OCI-LY7 (cell line): ENCODE results near the gene DOCK7. TPM values are rescaled to one million over a fixed set of nuclear protein-coding genes. Genes with fewer than 3 reads are reported as not detected.

Experiments used
- BruUV-seq: library from RNA; stranded (reverse); fragments of 400-500 nt; replicated peaks from 2 replicates; lab custom pipeline; 2021; lab: Mats Ljungman, UMichigan
- CTCF ChIA-PET: fragments of 300-600 bp; sonication (Branson Sonifier 250); formaldehyde crosslinking; loops from one replicate; lab custom pipeline; 2022; ENCODE audit warnings: antibody characterized with exemption; ENCODE audit not compliant: unreplicated experiment; lab: Charles Lee
- POLR2A ChIA-PET: fragments of 300-600 bp; sonication (Branson Sonifier 250); formaldehyde crosslinking; loops from one replicate; lab custom pipeline; 2022; ENCODE audit warnings: antibody characterized with exemption; lab: Charles Lee
- DNase-seq: peaks from one replicate; pipeline ENCODE4 v3.0.0-alpha.2; 2015; ENCODE audit warnings: low spot score
- H2AFZ ChIP-seq: fragments of 200-600 bp; sonication (generic), shearing (Covaris generic); 2 replicates; pipeline ENCODE4 v1.6.1; 2014; ENCODE audit warnings: mild to moderate bottlenecking, antibody characterized with exemption, low read length, moderate library complexity
- H3K27ac ChIP-seq: fragments of 200-600 bp; sonication (generic); 2 replicates; pipeline ENCODE4 v1.5.1; 2014; ENCODE audit warnings: mixed run types, low read depth, mild to moderate bottlenecking, moderate library complexity, low read length, inconsistent platforms; ENCODE audit not compliant: poor library complexity, severe bottlenecking
- H3K36me3 ChIP-seq: fragments of 200-600 bp; sonication (generic); 2 replicates; pipeline ENCODE4 v1.6.1; 2014; ENCODE audit warnings: mild to moderate bottlenecking, antibody characterized with exemption, low read length, moderate library complexity, mixed read lengths; ENCODE audit not compliant: insufficient read depth
- H3K4me1 ChIP-seq: fragments of 200-600 bp; sonication (generic); 2 replicates; pipeline ENCODE4 v1.5.1; 2014; ENCODE audit warnings: mild to moderate bottlenecking, low read length; ENCODE audit not compliant: insufficient read depth, poor library complexity, severe bottlenecking
- H3K4me2 ChIP-seq: fragments of 200-600 bp; sonication (generic); 2 replicates; pipeline ENCODE4 v1.6.1; 2014; ENCODE audit warnings: mild to moderate bottlenecking, low read length
- H3K4me3 ChIP-seq: fragments of 200-600 bp; sonication (generic); 2 replicates; pipeline ENCODE4 v1.5.1; 2014; ENCODE audit warnings: mild to moderate bottlenecking, low read depth, low read length; ENCODE audit not compliant: poor library complexity, severe bottlenecking
- H3K79me2 ChIP-seq: fragments of 200-600 bp; sonication (generic); 2 replicates; pipeline ENCODE4 v1.6.1; 2016; ENCODE audit warnings: low read depth, mild to moderate bottlenecking, low read length, moderate library complexity, mixed read lengths; ENCODE audit not compliant: insufficient read depth
- H3K9me2 ChIP-seq: fragments of 200-600 bp; sonication (generic); 2 replicates; pipeline ENCODE4 v1.6.1; 2016; ENCODE audit warnings: mild to moderate bottlenecking, low read length, mixed read lengths; ENCODE audit not compliant: insufficient read depth
- H3K9me3 ChIP-seq: fragments of 200-600 bp; sonication (generic); 2 replicates; pipeline ENCODE4 v1.6.1; 2014; ENCODE audit warnings: mild to moderate bottlenecking, mixed run types, low read length, mixed read lengths
- H4K20me1 ChIP-seq: fragments of 200-600 bp; sonication (generic); 2 replicates; pipeline ENCODE4 v1.6.1; 2014; ENCODE audit warnings: mild to moderate bottlenecking, antibody characterized with exemption, low read length, moderate library complexity, mixed read lengths; ENCODE audit not compliant: insufficient read depth
- CTCF ChIP-seq: fragments of 200-600 bp; sonication (generic); conservative IDR thresholded peaks from 2 replicates; pipeline ENCODE4 v1.5.1; 2014; ENCODE audit warnings: mild to moderate bottlenecking, antibody characterized with exemption, low read length, moderate library complexity, mixed read lengths
- EZH2phosphoT487 ChIP-seq: fragments of 200-600 bp; sonication (generic); IDR thresholded peaks from 2 replicates; pipeline ENCODE4 v1.6.1; 2018; ENCODE audit warnings: low read depth, borderline replicate concordance, mild to moderate bottlenecking, mixed run types, antibody characterized with exemption, low read length, moderate library complexity, mixed read lengths
- intact Hi-C: fragments of 100-400 bp; cut with micrococcal nuclease; formaldehyde crosslinking; loops from one replicate; pipeline ENCODE4 v1.10.0; 2022; ENCODE audit not compliant: unreplicated experiment
- total RNA-seq, 2 experiments: library from RNA; depleted of rRNA in 1 of 2; stranded (reverse); fragments of >200 nt in 1 of 2; shearing (Covaris generic) in 1 of 2; gene quantifications; 2 replicates each; pipeline ENCODE4 v1.2.3, GENCODE V29; 2014 to 2022

The DOCK7 gene
- total RNA-seq, 2 experiments from 2014 or later: 19.5 to 20.3 TPM

GRCh38 chr1:62588000-62588399, 100.2 kb downstream of the DOCK7 start:
- Histone ChIP-seq H3K27ac (no peak overlapping the region), H3K4me2 (no peak overlapping the region), H2AFZ (no peak overlapping the region), H3K4me3 (no peak overlapping the region), H3K36me3 (no peaks in the 10 kb centered on the region), H4K20me1 (no peaks in the 10 kb centered on the region), H3K4me1 (no peaks in the 10 kb centered on the region), H3K79me2 (no peaks in the 10 kb centered on the region), H3K9me3 (no peaks in the 10 kb centered on the region), H3K9me2 (no peaks in the 10 kb centered on the region)
- ChIA-PET CTCF (no interaction called here), POLR2A (no interaction called here)
- no peak for TF ChIP-seq CTCF
- no peak for TF ChIP-seq EZH2phosphoT487
- DNase-seq: no peak
- BruUV-seq: no TSS peak
- intact Hi-C loops: no loop called here

GRCh38 chr1:62585469-62586155, 102.6 kb downstream of the DOCK7 start:
- Histone ChIP-seq H4K20me1 (no peaks in the 10 kb centered on the region), H3K4me2 (no peak overlapping the region), H3K9me2 (no peaks in the 10 kb centered on the region), H3K36me3 (no peaks in the 10 kb centered on the region), H2AFZ (no peak overlapping the region), H3K79me2 (no peaks in the 10 kb centered on the region), H3K9me3 (no peaks in the 10 kb centered on the region), H3K27ac (no peak overlapping the region), H3K4me3 (no peak overlapping the region), H3K4me1 (no peaks in the 10 kb centered on the region)
- BruUV-seq: no TSS peak
- POLR2A ChIA-PET: no interaction called here
- TF ChIP-seq CTCF: no peak
- TF ChIP-seq EZH2phosphoT487: no peak
- CTCF ChIA-PET: no interaction called here
- no peak for DNase-seq
- intact Hi-C loops: no loop called here

- CTCF ChIA-PET: no interaction called here
- BruUV-seq: no TSS peak
- Histone ChIP-seq H3K9me3 (no peaks in the 10 kb centered on the region), H3K4me3 (no peak overlapping the region), H3K4me2 (no peak overlapping the region), H4K20me1 (no peaks in the 10 kb centered on the region), H3K4me1 (no peaks in the 10 kb centered on the region), H3K79me2 (no peaks in the 10 kb centered on the region), H3K27ac (no peak overlapping the region), H3K36me3 (no peaks in the 10 kb centered on the region), H3K9me2 (no peaks in the 10 kb centered on the region), H2AFZ (no peak overlapping the region)
- DNase-seq: no peak
- intact Hi-C loops: no loop called here
- POLR2A ChIA-PET: no interaction called here
- TF ChIP-seq CTCF: no peak
Measured at GRCh38 chr1:62573675-62574074, 114.5 kb downstream of the DOCK7 start.
